Occipital lobe (tissue), 2 donors: Measurements from ENCODE around the gene GATA5. TPM values are rescaled to one million over a fixed set of nuclear protein-coding genes. Genes with fewer than 3 reads are reported as not detected.

Experiments used
- DNase-seq: peaks from one replicate; lab custom pipeline; 2025; lab: John Stamatoyannopoulos, UW
- total RNA-seq: library from RNA; depleted of rRNA; stranded (reverse); fragments of >200 nt; gene quantifications from one replicate; pipeline ENCODE4 v1.2.3, GENCODE V29; 2014

Gene GATA5
- total RNA-seq, 1 donor from 2014 or later = 0.16 TPM

DNA sequence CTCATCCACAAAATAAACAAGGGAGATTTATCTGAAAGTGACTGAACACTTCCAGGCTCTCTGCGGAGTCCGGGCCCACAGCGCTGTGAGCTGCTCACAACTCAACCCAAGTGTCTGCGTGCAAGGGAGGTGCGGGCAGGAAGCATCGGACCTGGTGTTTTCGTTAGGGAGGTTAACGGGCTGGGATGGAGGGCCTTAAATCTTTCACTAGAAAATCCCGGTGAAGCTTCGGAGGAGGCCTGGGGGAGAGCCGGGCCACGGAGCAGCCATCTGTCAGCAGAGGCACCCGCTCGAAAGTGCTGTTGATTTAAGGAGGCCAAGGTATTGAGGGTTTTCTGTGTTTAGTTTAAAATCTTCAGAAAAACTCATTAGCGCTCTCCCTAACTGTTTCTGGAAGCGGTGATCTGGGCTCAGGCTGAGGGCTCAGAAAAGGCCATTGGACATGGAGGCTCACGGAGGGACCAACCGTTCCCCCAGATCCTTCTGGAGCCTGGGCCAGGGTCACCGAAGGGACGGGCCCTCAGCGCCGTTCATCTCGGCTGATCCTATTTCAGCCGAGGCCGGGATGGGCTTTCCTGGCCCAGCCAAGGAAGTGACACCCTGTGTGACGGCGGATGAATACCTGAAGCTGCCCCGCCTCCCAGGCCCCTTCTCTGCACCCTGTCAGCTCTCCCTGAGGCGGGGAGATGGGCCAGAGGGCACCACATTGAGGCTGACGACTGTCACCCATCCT lies 20.7 kb downstream of the GATA5 start:
- DNase-seq = no peak

DNA sequence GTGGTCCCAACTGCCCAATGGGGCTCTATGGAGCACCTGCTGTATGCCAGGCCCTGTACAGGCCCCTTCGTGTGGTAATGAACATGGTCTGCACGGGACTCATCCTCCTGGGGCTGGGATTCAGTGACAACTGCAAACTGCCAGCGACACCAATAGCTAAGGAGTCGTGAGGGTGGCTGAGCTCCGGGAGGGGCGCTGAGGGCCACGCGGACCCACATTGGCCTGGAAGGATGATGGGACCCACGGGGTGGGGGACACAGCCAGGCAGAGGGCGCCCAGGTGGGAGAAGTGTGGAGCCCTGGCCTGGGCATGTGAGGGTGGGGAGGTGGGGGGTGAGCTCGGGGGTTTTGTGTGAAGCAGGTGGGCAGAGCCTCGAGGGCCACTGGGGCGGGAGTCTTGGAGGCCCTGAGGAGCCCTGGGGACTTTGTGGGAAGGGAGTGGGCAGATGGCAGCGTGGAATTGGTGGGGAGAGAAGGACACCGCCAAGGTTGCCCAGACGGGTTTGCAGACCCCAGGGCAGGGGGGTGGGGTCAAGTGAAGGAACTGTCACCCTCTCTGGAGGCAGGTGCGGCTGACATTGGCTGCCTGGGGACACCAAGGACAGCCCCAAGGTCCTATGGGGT lies 22.5 kb downstream of the GATA5 start:
- no peak for DNase-seq

DNA sequence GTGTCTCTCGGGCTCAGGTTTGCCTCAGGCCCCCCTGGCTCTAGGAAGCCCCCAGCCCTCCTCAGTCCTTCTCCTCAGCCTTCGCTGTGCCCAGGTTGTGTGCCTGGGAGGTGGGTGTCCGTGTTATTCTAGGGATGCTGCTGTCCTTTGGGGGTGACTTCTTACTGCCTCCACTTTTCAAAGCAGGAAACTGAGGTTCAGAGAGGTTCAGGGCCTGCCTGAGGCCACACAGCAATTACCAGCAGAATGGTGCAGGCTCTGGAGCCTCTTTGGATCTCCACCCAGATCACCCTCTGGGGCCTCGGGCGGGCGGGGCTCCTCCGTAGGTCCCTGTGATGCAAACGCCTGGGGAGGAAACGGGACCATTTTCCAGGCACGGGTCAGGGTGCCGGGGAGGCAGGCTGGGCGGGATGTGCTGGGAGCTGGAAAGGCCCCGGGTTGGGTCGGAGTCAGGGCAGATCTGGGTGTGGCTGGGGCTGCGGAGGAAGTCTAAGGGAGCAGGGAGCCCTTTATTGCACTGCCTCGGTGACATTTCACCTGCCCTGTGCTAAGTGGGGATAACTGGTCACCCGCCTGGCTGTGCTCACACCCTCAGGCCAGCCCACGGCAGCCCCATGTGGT lies 23.2 kb downstream of the GATA5 start:
- no peak for DNase-seq

DNA sequence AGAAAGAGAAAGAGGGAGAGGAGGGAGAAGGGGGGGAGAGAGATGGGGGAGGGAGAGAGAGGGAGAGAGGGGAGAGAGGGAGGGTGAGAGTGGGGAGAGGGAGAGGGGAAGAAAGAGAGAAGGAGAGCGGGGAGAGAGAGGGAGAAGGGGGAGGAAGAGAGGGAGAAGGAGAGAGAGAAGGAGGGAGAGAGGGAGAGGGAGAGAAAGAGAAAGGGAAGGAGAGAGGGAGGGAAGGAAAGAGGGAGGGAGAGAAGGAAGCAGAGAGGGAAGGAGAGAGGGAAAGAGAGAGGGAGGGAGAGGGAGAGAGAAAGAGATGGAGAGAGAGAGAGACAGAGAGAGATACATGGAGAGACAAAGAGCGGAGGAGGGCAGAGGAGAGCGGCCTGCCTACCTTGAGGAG lies 23.8 kb downstream of the GATA5 start:
- DNase-seq = no peak

DNA sequence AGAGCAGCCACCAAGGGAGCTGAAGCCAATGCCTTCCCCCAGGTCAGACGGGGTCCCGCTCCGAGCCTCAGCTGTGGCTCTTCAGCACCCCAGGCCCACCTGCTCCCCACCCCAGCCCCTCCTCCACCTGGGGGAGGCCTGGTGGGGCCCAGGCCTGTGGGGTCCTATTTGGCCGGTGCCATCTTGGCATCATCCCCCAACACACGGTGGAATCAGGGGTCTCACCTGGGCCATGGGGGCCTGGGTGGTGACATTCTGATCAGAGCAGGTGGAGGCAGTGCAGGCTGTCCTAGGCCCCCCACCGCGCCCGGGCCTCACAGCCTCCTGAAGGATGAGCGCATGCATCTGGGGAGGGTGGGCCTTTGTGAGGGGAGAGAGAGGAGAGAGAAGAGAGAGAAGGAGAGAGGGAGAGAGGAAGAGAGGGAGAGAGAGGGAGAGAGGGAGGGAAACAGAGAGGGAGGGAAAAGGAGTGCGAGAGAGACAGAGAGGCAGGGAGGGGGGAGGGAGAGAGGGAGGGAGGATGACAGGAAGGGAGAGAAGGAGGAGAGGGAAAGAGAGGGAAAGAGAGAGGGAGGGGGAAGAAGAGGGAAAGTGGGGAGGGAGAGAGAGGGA lies 24.5 kb downstream of the GATA5 start:
- DNase-seq = no peak

DNA sequence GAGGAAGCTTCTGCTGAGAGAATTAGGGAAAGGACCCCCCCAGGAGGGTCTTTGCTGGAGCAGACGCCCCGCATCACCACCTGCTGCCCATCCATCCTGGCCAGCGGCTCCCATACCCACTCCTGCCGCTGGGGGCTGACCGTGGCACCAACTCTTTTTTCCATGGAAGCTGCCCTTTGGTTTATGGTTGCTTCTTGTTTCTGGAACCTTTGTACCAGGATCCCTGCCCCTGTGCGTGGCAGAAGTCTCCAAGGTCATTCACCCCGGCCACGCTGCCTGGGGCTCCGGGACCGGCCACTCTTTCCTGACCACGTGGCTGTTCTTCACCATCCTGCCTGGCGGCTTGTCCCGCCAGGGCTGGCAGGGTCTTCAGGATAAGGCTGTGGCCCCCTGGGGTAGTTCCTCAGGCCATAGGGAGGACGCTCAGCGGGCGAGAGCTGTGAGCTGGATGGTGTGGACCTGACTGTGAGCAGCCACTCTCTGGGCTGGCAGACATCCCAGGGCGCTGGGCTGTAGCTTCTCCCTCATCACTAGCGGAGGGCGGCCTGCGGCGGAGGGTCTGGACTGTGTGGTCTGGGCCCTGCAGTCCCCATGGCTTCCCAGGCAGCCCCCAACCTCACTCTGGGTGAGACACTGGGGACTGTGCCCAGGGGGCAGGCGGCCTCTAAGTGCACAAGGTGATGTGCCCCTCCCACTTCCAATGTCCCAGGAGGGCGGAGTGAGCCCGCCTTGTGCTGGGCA lies 25.7 kb downstream of the GATA5 start:
- no peak for DNase-seq

DNA sequence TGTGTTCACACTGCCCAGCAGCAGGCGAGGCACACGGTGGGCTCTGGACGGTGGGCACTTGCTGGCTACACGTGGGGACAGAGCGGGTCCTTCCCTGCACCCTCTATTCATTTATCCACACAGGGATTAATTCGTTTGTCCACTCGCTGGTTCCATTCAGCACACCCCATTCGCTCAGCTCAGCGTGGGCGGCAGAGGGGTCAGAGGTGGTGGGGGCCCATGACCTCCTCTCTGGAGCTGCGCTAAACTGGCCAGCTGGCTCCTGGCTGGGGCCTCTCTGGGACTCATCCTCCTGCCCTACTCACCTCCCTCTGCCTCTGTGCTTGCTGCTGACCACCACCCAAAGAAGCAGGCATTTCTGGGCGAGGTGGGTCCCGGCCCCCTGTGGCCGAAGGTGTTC lies 27.0 kb downstream of the GATA5 start:
- DNase-seq = no peak

DNA sequence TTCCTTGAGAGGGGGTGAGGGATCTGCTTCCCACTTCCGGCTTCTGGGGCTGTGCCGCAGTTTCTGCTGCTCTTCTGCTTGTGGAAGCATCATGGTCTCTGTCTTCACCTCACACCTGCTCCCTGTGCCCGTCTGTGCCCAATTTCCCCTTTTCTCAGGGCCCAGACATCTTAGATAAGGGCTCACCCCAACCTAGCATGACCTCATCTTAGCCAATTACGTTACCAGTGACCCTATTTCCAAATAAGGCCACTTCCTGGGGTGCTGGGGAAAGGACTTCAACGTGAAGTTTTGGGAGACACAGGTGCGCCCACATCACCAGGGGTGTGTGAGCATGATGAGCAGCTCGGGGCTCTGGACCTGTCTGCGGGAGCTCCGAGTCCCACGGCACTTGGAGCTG lies 27.8 kb downstream of the GATA5 start:
- DNase-seq = no peak

DNA sequence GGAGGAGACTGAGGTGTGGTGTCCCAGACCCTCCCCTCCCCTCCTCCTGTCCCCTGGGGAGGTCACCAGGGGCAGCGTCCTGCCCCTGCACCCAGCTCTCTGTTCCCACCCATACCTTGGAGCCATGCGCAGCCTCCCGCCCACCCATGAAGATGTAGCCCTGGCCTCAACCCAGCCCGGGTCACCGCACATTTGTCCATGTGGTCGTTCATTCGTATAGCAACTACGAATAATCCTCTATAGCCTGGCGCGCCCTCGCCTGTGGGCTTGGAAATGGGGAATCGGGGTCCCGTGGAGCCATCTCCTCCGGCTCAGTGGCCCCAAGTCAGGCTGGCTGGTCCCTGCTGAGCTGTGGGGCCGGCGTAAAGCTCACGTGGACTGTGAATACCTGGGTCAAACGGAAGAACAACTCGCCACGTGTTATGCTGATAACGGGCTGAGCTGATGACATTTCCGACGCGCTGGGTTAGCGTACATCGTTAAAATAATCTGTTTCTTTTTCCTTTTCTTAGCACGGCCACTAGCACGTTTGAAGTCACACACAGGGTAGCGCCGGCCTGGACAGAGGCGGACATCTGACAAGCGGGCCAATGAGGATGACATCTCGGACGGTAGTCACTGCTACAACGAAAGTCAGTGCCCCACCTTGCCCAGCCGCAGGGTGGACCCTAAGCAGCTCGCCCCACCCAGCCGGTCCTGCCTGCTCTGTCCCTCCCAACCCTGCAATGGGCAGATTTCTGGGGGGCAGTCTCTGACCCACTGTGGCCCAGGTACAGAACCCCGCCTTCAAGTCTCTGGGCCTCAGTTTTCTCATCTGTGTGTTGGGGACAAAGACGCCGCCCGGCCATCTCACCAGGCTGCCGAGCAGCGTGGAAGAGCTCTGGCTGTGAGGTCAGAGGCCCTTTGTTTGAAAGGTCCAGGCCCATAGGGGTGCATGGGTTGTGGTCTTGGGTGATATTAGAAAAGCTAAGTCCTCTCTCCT lies 28.6 kb downstream of the GATA5 start:
- no peak for DNase-seq

DNA sequence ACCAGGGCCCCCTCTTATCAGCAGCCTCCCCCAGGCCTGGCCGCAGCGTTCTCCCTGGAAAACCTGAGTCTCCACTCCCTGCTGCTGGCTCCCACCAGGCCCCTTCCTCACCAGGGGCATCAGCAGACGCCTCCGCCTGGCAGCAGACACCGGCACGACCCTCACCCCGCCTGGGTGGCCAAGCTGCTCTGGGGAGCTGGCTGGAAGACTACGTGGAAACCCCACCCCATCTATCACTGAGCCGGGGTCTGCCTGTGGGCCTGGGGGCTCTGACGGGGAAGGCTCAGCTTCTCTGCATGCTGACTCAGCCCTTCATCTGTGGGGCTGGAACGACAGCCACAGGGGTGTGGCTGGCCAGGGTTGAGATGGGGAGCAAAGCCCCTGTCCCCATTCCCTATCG lies 29.3 kb downstream of the GATA5 start:
- no peak for DNase-seq

DNA sequence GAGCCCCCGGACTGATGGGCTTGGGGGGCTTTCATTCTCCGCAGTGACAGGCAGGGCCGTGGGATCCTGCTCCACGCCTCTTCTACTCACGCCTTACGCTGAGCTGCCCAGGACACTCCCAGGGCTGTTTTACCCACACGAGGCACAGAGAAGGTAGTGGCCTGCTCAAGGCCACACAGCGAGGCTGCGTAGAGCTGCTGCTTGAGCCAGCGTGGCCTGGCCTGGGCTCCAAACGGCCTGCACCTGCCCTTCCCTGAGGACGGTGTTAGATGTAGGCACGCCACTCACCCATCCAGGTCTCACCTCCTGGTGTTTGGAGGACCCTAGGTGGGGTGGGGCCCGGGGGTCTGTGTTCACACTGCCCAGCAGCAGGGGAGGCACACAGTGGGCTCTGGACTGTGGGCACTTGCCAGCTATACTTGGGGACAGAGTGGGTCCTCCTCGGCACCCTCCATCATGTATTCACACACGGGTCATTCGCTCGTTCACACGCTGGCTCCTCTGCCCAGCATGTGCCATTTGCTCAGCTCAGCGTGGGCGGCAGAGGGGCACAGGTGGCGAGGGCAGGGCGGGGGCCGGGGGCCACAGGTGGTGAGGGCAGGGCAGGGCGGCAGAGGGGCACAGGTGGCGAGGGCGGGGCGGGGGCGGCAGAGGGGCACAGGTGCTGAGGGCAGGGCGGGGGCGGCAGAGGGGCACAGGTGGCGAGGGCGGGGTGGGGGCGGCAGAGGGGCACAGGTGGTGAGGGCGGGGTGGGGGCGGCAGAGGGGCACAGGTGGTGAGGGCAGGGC lies 30.0 kb downstream of the GATA5 start:
- DNase-seq = no peak

DNA sequence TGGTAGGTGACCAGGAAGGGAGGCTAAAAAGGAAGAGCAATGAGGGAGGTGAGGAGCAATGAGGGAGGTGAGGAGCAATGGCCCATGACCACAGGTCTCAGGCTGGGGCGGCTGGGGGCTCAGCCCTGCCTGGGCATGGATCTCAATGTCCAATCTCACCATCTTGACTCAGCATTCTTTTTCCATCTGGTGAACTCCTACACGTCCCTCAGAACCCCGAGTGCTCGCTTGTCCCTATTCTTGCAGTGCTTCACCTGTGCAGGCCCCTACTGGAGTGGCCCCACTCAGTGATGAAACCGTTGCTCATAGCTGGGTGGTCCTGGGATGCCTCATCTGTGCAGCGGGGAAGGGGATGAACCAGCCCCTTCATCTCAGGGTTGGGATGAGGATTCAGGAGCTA lies 31.5 kb downstream of the GATA5 start:
- no peak for DNase-seq

DNA sequence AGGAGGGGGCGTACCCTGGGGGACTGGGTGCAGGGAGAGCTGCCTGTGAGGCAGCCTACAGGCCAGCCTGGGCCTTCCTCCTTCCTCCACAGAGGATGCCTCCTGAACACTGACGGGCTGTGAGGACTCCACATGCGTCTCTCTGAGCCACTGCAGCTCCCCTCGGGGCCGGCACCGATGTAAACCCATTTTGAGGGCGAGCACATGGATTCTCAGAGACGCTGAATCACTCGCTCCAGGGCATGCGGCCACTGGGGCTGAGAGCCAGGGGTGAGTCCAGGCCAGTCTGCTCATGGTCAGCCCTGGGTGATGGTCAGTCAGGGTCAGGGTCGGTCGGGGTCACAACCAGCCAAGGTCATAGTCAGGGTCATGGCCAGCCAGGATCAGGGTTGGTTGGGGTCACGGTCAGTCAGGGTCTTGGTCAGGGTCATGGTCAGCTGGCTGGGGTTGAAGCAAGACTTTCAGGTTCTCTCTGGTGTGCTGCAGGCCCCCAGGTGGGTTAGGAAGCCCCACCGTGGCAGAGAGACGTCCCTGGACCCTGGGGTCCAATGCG lies 33.7 kb downstream of the GATA5 start:
- no peak for DNase-seq

DNA sequence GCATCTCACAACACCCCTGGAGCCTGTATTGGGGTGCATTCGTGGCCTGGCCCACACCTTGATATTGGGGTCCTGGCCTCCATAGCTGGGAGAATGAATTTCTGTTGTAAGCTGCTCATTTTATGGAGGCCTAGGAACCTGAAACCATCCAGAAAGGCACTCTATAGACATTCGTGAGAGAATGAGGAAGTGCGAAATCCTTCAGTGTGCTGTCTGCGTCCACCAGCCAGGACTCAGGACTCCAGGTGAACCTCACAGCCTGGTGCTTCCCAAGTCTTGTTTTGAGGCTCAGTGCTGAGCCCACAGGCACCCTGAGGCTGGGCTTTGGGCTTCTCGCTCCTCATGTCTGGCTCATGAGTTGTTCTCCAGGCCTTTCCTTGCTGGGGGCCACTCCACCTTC lies 36.6 kb downstream of the GATA5 start:
- no peak for DNase-seq

DNA sequence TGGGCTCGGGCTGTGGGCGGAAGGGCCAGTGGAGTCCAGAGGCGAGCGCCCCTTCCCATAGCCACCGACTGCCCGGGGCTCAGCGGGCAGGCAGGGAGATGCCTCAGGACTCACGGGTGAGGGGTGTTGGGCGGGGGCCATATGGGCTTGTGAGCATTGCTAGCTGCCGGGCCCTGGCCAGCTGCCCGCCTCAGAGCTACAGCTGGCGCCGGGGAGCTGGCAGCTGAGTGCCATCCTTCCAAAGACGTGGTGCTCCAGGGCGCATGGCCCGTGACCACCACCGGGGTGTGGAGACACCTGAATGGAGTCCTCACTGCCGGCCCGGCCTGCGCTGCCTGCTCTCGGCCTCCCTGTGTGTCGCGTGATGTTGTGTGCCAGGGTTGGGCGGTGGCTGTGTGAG lies 37.9 kb downstream of the GATA5 start:
- DNase-seq = no peak

DNA sequence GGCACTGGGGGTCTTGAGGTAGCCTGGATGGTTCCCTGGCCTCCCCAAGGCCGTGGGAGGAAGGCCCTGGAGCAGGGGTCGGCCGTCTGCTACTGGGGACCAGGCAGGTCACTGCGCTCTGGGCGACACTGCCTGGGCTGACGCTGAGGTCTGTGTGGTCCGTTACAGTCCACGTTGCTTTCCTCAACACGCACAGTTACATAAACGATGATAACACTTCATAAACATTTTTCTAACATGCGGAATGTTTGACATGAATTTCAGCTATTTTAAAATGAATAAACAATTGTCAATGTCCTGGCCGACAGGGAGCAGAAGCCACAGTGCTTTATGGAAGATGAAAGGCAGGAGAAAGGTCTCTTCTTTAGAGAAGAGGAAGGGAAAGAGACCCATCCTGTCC lies 38.3 kb downstream of the GATA5 start:
- DNase-seq = no peak

DNA sequence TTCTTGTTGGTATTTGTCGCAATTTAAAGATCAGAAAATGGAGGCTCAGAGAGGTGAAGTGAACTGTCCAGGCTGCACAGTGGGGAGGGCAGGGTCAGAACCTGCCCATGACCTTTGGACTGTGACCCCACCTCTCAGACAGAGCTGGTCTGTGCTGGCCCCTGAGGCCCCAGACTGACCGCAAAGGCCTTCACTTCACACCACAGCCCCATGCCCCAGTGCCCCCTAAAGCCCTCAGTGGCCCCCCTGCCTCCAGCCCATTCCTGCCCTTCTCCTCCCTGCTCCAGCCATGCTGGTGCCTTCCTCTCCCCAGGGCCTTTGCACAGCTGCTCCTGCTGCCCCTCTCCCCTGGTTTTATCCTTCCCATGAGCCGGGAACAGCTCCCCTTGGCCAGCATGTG lies 39.1 kb downstream of the GATA5 start:
- no peak for DNase-seq

DNA sequence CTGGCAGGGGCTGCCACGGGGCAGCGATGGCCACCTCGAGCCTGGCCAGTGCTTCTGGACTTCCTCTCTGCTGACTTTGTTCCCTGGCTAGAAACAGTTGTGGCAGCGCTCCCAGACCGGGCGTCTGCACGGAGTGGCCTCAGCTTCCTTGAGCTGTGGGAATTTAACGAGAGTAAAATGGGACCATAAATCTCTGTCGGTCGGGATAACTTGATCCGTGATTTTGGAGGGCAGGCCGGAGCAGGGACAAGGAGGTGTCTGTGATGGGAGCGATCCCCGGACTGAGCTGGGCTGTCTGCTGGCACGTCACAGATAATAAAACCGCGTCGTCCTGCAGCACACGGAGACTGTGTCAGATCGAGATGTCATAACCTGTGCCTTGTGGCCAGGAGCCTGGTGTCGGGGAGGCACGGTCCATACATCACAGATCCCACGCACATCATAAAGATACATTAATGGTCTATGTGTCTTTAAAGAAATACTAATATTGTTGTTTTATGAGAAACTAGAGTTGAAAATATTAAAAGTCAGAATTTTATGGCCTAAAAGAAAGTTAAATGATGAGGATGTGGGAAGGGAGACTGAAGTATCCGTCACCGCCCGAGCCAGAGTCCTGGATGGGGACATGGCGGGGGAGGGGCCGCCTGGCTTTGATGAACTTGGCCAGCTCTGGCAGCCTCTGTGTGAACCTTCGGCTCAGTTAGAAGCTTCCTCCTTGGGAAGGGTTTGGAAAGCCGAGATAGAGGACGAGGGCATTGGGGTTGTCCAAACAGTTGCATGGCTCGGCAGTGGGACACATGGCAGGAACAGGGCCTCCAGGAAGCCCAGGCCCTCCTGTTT lies 41.9 kb downstream of the GATA5 start:
- DNase-seq = no peak
